ENCODE data around the gene ISG20L2. TPM values are rescaled to one million over a fixed set of nuclear protein-coding genes. Genes with fewer than 3 reads are reported as not detected.

The ISG20L2 gene
- total RNA-seq, 2 donors from 2014 or later: 15.0 to 19.8 TPM

- DNase-seq (ENCODE audit: low spot score) (no peak), ATAC-seq (ENCODE audit: insufficient number of reproducible peaks, low FRiP score, low read depth) (no peak)
- no peaks in the 10 kb centered on the region for H3K9me3 ChIP-seq
- peaks cover 12 to 65% of the 10 kb centered on the region in 2 donors for H3K4me1 ChIP-seq (ENCODE audit: control insufficient read depth in 1 of 2, low read depth in 2 of 2)
- TF ChIP-seq, protein P1, sequence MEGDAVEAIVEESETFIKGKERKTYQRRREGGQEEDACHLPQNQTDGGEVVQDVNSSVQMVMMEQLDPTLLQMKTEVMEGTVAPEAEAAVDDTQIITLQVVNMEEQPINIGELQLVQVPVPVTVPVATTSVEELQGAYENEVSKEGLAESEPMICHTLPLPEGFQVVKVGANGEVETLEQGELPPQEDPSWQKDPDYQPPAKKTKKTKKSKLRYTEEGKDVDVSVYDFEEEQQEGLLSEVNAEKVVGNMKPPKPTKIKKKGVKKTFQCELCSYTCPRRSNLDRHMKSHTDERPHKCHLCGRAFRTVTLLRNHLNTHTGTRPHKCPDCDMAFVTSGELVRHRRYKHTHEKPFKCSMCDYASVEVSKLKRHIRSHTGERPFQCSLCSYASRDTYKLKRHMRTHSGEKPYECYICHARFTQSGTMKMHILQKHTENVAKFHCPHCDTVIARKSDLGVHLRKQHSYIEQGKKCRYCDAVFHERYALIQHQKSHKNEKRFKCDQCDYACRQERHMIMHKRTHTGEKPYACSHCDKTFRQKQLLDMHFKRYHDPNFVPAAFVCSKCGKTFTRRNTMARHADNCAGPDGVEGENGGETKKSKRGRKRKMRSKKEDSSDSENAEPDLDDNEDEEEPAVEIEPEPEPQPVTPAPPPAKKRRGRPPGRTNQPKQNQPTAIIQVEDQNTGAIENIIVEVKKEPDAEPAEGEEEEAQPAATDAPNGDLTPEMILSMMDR (IDR thresholded peaks at IDR 0.05): no peak
- H3K36me3 ChIP-seq: no peaks in the 10 kb centered on the region
- no peaks in the 10 kb centered on the region for H3K27me3 ChIP-seq (replicated peaks; ENCODE audit: insufficient read depth)
- no peak overlapping the region for H3K27ac ChIP-seq
- H3K4me3 ChIP-seq: no peak overlapping the region
Observed at GRCh38 chr1:156773607-156774006, 45.0 kb upstream of the ISG20L2 start.

GRCh38 chr1:156772728-156773497 is 44.3 kb upstream of the ISG20L2 start:
- Histone ChIP-seq H3K27me3 (replicated peaks; ENCODE audit: insufficient read depth) (no peaks in the 10 kb centered on the region), H3K4me1 (ENCODE audit: control insufficient read depth in 1 of 2, low read depth in 2 of 2) (peaks cover 15 to 69% of the 10 kb centered on the region in 2 donors), H3K27ac (no peak overlapping the region), H3K4me3 (no peak overlapping the region), H3K36me3 (no peaks in the 10 kb centered on the region), H3K9me3 (no peaks in the 10 kb centered on the region)
- TF ChIP-seq, protein P1 (IDR thresholded peaks at IDR 0.05): no peak
- ATAC-seq (ENCODE audit: insufficient number of reproducible peaks, low FRiP score, low read depth): no peak
- DNase-seq (ENCODE audit: low spot score): no peak

GRCh38 chr1:156772222-156772621 is 43.7 kb upstream of the ISG20L2 start:
- H3K27me3 ChIP-seq (replicated peaks; ENCODE audit: insufficient read depth): no peaks in the 10 kb centered on the region
- H3K4me1 ChIP-seq (ENCODE audit: control insufficient read depth in 1 of 2, low read depth in 2 of 2): peaks cover 12 to 63% of the 10 kb centered on the region in 2 donors
- no peak for ATAC-seq (ENCODE audit: insufficient number of reproducible peaks, low FRiP score, low read depth)
- H3K36me3 ChIP-seq: no peaks in the 10 kb centered on the region
- no peaks in the 10 kb centered on the region for H3K9me3 ChIP-seq
- H3K27ac ChIP-seq: no peak overlapping the region
- TF ChIP-seq, protein P1 (IDR thresholded peaks at IDR 0.05): peak; percentile 20
- no peak for DNase-seq (ENCODE audit: low spot score)
- no peak overlapping the region for H3K4me3 ChIP-seq

DNA sequence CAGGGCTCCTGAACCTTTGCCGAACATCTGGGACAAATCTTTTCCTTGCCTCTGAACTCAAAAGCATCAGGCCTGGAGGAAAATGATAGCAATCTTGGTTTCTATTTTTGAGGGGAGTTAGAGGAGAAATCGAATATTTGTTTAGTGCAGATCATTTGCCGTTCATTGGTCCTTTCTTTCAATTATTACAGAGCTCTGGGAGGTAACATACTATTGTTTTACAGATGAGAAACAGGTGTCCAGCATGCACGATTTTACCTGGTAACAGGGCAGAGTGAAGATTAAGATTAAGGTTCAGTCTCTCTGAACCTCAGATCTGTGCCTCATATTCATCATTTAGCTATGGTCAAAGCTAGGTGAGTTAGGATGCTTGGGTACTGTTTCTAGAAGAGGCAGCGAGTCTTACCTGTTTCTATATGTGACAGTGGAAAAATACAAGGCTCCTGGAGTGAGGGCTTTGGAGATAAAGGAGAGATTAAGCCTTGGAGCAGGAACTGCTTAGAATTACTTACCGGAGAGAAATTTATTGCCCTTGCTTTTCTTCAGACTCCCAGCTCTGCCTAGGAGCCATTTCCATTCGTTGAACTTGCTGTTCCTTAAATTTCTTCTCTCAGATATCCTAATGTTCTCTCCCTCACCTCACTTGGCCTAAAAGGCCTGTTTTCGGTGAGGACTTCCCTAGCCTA is 40.2 kb upstream of the ISG20L2 start:
- TF ChIP-seq, protein P1 (IDR thresholded peaks at IDR 0.05): no peak
- H3K4me1 ChIP-seq (ENCODE audit: control insufficient read depth in 1 of 2, low read depth in 2 of 2): peaks cover 17 to 57% of the 10 kb centered on the region in 2 donors
- no peaks in the 10 kb centered on the region for H3K9me3 ChIP-seq
- peak overlapping the region; percentile 93 for H3K4me3 ChIP-seq
- no peak for DNase-seq (ENCODE audit: low spot score)
- no peaks in the 10 kb centered on the region for H3K36me3 ChIP-seq
- no peaks in the 10 kb centered on the region for H3K27me3 ChIP-seq (replicated peaks; ENCODE audit: insufficient read depth)
- ATAC-seq (ENCODE audit: insufficient number of reproducible peaks, low FRiP score, low read depth): no peak
- H3K27ac ChIP-seq: no peak overlapping the region

DNA sequence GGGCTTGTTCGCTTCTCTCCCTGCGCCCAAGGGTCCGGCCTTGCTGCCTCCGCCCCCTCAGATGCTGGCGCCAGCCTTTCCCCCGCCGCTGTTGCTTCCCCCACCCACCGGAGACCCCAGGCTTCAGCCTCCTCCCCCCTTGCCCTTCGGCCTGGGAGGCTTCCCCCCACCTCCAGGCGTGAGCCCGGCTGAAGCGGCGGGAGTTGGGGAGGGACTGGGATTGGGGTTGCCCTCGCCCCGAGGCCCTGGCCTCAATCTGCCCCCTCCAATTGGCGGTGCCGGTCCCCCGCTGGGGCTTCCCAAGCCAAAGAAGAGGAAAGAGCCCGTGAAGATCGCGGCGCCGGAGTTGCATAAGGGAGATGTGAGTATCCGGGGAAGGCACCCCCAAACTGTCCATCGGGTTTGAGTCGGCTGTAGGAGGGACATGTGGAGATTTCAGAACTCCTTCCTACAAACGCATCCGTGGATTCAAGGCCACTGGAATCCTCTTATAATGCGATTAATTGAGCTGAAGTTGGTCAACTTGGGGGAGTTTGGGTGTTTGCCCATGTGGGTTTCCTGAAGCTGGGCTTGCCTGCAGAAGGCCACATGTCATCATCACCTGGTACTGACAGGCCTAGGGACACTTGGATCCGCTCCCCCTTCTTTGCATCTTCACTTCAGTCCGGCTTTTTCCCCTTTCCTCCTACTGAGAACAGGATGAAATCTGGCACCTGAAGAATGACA is 39.5 kb upstream of the ISG20L2 start:
- no peak for DNase-seq (ENCODE audit: low spot score)
- Histone ChIP-seq H3K9me3 (no peaks in the 10 kb centered on the region), H3K36me3 (no peaks in the 10 kb centered on the region), H3K27ac (peak overlapping the region; percentile 89 to 94), H3K4me1 (ENCODE audit: control insufficient read depth in 1 of 2, low read depth in 2 of 2) (peaks cover 17 to 50% of the 10 kb centered on the region in 2 donors), H3K27me3 (replicated peaks; ENCODE audit: insufficient read depth) (no peaks in the 10 kb centered on the region), H3K4me3 (peak overlapping the region; percentile 93)
- TF ChIP-seq, protein P1 (IDR thresholded peaks at IDR 0.05): no peak
- ATAC-seq (ENCODE audit: insufficient number of reproducible peaks, low FRiP score, low read depth): no peak

Measured in thoracic aorta (tissue), 2 donors.